BJ (cell line): ENCODE results near the gene PFDN4. TPM values are rescaled to one million over a fixed set of nuclear protein-coding genes. Genes with fewer than 3 reads are reported as not detected.
"Not testable (repeated sequence)": the region's sequence is repeated elsewhere in the genome, so short reads cannot be mapped to it uniquely, and the experiment has no call there.

Experiments
- CTCF ChIA-PET: fragments of 350-600 bp; formaldehyde crosslinking; extraction: SDS; loops from one replicate; lab custom pipeline; 2021; ENCODE audit warnings: antibody characterized with exemption, inconsistent platforms; lab: Yijun Ruan, JAX
- POLR2A ChIA-PET: fragments of 300-600 bp; sonication (Branson Sonifier 250); formaldehyde crosslinking; extraction: SDS; loops from one replicate; lab custom pipeline; 2021; ENCODE audit warnings: antibody characterized with exemption; lab: Charles Lee
- DNase-seq: peaks from one replicate; pipeline ENCODE4 v3.0.0-alpha.2; 2011; ENCODE audit warnings: low read depth
- H3K27me3 ChIP-seq: 2 replicates; pipeline ENCODE4 v1.6.0; 2011; ENCODE audit warnings: low read length; ENCODE audit not compliant: control insufficient read depth, insufficient read depth
- H3K36me3 ChIP-seq: 2 replicates; pipeline ENCODE4 v1.5.1; 2011; ENCODE audit warnings: low read length; ENCODE audit not compliant: control insufficient read depth, insufficient read depth
- H3K4me3 ChIP-seq: 2 replicates; pipeline ENCODE4 v1.5.1; 2011; ENCODE audit warnings: low read depth, mild to moderate bottlenecking, control low read depth, low read length
- CTCF ChIP-seq: IDR thresholded peaks from 2 replicates; pipeline ENCODE4 v1.5.1; 2011; ENCODE audit warnings: low read depth, mild to moderate bottlenecking, control low read depth, inconsistent platforms, low read length, moderate library complexity; ENCODE audit not compliant: insufficient read depth
- polyA plus RNA-seq: library from polyadenylated mRNA; depleted of rRNA; stranded (reverse); fragments of >200 nt; gene quantifications from 2 replicates; pipeline ENCODE4 v1.2.3, GENCODE V29; 2011

PFDN4 gene
- polyA plus RNA-seq, 1 experiment = 10.4 TPM

GRCh38 chr20:54223751-54224150 is 15.9 kb downstream of the PFDN4 start:
- ChIA-PET CTCF (interaction anchor here (3.2 kb wide), 1 partner anchor 423 kb away, joined by 35 read pairs; no protein-coding TSS in a partner anchor), POLR2A (no interaction called here)
- H3K27me3 ChIP-seq = no peaks in the 10 kb centered on the region
- no peak for TF ChIP-seq CTCF
- no peak for DNase-seq
- no peak overlapping the region for H3K4me3 ChIP-seq
- no peaks in the 10 kb centered on the region for H3K36me3 ChIP-seq

- POLR2A ChIA-PET, H3K4me3 ChIP-seq: not testable (repeated sequence)
Observed at GRCh38 chr20:54224642-54225041, 16.8 kb downstream of the PFDN4 start.

GRCh38 chr20:54227241-54227640 is 19.4 kb downstream of the PFDN4 start:
- Histone ChIP-seq H3K4me3 (no peak overlapping the region), H3K27me3 (no peaks in the 10 kb centered on the region), H3K36me3 (no peaks in the 10 kb centered on the region)
- no peak for DNase-seq
- TF ChIP-seq CTCF = no peak
- POLR2A ChIA-PET = no interaction called here
- CTCF ChIA-PET = interaction anchor here (1.6 kb wide), 1 partner anchor 421 kb away, joined by 5 read pairs; no protein-coding TSS in a partner anchor

More at GRCh38 chr20:54224642-54225041, 16.8 kb downstream of the PFDN4 start:
- H3K27me3 ChIP-seq, H3K36me3 ChIP-seq, DNase-seq: not testable (repeated sequence)
- CTCF ChIA-PET = interaction anchor here (0.8 kb wide), 1 partner anchor 424 kb away, joined by 3 read pairs; no protein-coding TSS in a partner anchor

- no peak for TF ChIP-seq CTCF
- H3K36me3 ChIP-seq = no peaks in the 10 kb centered on the region
- CTCF ChIA-PET = no interaction called here
Observed at GRCh38 chr20:54227751-54228150, 19.9 kb downstream of the PFDN4 start.

GRCh38 chr20:54228841-54229240 is 21.0 kb downstream of the PFDN4 start:
- DNase-seq = no peak
- Histone ChIP-seq H3K4me3 (no peak overlapping the region), H3K27me3 (no peaks in the 10 kb centered on the region), H3K36me3 (no peaks in the 10 kb centered on the region)
- ChIA-PET POLR2A (no interaction called here), CTCF (no interaction called here)
- no peak for TF ChIP-seq CTCF

More at GRCh38 chr20:54227751-54228150, 19.9 kb downstream of the PFDN4 start:
- Histone ChIP-seq H3K4me3 (no peak overlapping the region), H3K27me3 (no peaks in the 10 kb centered on the region)
- POLR2A ChIA-PET = no interaction called here
- DNase-seq = no peak
